ENCODE measurements around the gene DEPDC4. TPM values are rescaled to one million over a fixed set of nuclear protein-coding genes. Genes with fewer than 3 reads are reported as not detected.
"Not testable (repeated sequence)": the region's sequence is repeated elsewhere in the genome, so short reads cannot be mapped to it uniquely, and the experiment has no call there.

The DEPDC4 gene
- total RNA-seq (1 to 10 TPM; 5.0 to 8.0 TPM), polyA plus RNA-seq (ENCODE audit: insufficient read depth, low read depth, low replicate concordance) (6.7 TPM)
- long read RNA-seq, donor 1: 0 reads
- long read RNA-seq, donor 2: 0 reads

DNA sequence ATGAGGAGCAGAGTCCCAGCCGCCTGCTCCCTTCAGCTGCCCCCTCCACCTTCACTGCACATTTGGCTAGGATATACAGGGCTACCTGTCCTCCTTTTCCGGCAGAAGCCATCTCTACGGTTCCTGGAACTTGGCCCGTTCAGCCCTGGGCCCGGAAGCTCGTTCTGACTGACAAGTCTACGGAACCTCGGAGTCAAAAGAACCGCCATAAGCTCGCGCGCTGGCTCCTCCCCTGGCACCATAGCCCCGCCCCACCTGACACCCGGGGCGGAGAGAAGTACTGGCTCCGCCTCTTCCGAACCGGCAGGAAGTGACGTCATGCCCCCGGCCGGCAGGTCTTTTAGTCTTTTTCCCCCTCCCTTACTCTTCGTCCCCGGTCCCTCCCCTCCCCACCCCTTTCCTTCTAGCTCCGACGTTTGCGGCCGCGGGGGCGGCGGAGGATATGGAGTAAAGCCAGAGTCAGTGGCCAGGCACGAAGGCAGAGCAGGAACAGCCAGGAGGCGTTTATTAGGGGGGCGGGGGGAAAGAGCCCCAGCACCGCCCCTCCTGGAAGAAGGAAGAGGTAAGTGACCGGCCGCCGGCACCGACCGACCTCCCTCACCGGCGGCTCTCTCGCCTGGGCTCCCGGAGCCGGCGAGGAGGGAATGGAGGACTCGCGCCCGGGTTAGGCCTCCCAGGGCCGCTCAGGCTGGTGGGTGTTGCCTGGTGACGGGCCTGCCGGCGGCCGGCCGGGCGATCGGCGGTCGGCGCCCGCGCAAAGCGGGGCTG lies at the start of gene DEPDC4, which contains the start of gene SCYL2:
TSS of gene DEPDC4 (minus strand) at position 245 of the 768 bp plus-strand sequence. CDS start at position 242, 3 bp downstream.
TSS of gene SCYL2 (plus strand) at position 343 of the 768 bp plus-strand sequence. CDS start 15,794 bp downstream, outside the sequence.
- intact Hi-C loops (cut with DNase I; ENCODE audit: low total_unique reads): no loop called here
- TF ChIP-seq POLR2A (IDR thresholded peaks at IDR 0.05): no peak

GRCh38 chr12:100311317-100311716 lies 44.4 kb upstream of the DEPDC4 start:
- no peaks in the 10 kb centered on the region for H3K9me3 ChIP-seq
- DNase-seq: no peak
- no peaks in the 10 kb centered on the region for H3K4me1 ChIP-seq
- 91 to 96% methylated on average over 1 of the region's 1 CpG for WGBS, 2 donors
- no peak overlapping the region for H3K4me3 ChIP-seq
- no peaks in the 10 kb centered on the region for H3K27me3 ChIP-seq
- no peak overlapping the region for H3K27ac ChIP-seq
- intact Hi-C loops (cut with DNase I; ENCODE audit: low total_unique reads): no loop called here
- TF ChIP-seq POLR2A (IDR thresholded peaks at IDR 0.05): no peak
- TF ChIP-seq CTCF (IDR thresholded peaks at IDR 0.05): no peak
- no peaks in the 10 kb centered on the region for H3K36me3 ChIP-seq (ENCODE audit: low read depth, missing control alignments)

More for the DNA sequence above, at the start of gene DEPDC4, which contains the start of gene SCYL2:
- Histone ChIP-seq H3K4me3 (peak within 1 kb of the TSS; percentile 91 to 92), H3K4me1 (no peaks in the 10 kb centered on the region), H3K27ac (peak within 1 kb of the TSS; percentile 96 to 98), H3K27me3 (no peaks in the 10 kb centered on the region), H3K36me3 (ENCODE audit: low read depth, missing control alignments) (no peaks in the 10 kb centered on the region), H3K9me3 (no peaks in the 10 kb centered on the region)
- WGBS, 2 donors: 0% methylated on average over 28 to 43 of the region's 62 CpGs
- peak; percentile 98 for DNase-seq

- DNase-seq; H3K4me1 ChIP-seq; H3K27ac ChIP-seq; H3K9me3 ChIP-seq; H3K27me3 ChIP-seq; intact Hi-C loops (cut with DNase I; ENCODE audit: low total_unique reads); H3K4me3 ChIP-seq; H3K36me3 ChIP-seq (ENCODE audit: low read depth, missing control alignments): not testable (repeated sequence)
- WGBS, 2 donors: 85% methylated on average over 5 of the region's 5 CpGs
These were observed 41.3 kb upstream of the DEPDC4 start for GRCh38 chr12:100308138-100308537.

- H3K4me3 ChIP-seq; H3K36me3 ChIP-seq (ENCODE audit: low read depth, missing control alignments); DNase-seq; H3K4me1 ChIP-seq; H3K9me3 ChIP-seq; intact Hi-C loops (cut with DNase I; ENCODE audit: low total_unique reads); H3K27me3 ChIP-seq; H3K27ac ChIP-seq: not testable (repeated sequence)
- WGBS, 2 donors: 96 to 98% methylated on average over 7 of the region's 7 CpGs
These were observed 37.5 kb upstream of the DEPDC4 start for GRCh38 chr12:100304334-100304733.

- no peaks in the 10 kb centered on the region for H3K9me3 ChIP-seq
- TF ChIP-seq POLR2A (IDR thresholded peaks at IDR 0.05): no peak
- TF ChIP-seq CTCF (IDR thresholded peaks at IDR 0.05): no peak
- no peak overlapping the region for H3K4me3 ChIP-seq
- DNase-seq: no peak
- intact Hi-C loops (cut with DNase I; ENCODE audit: low total_unique reads): no loop called here
- no peak overlapping the region for H3K27ac ChIP-seq
- no peaks in the 10 kb centered on the region for H3K36me3 ChIP-seq (ENCODE audit: low read depth, missing control alignments)
- 87 to 100% methylated on average over 2 to 4 of the region's 4 CpGs for WGBS, 2 donors
- no peaks in the 10 kb centered on the region for H3K27me3 ChIP-seq
- H3K4me1 ChIP-seq: no peaks in the 10 kb centered on the region
These were observed 37.0 kb upstream of the DEPDC4 start for GRCh38 chr12:100303831-100304230.

DNA sequence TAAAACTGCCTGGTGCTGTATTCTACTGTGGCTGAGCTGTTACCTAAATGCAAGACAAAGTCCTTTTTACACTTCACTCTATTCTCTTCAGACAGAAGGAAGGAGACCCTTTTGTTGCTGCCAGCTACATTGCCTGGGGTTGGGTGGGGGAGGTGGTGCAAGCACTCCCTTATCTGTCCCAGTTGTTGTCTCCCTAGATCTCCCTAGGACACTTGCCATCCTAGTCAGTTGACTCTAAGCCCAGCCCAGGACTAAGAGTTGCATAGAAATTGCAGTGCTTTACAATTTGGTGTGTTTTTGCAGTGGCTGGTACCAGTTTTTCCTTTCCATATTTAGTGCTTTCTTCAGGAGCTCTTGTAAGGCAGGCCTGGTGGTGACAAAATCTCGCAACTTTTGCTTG lies 35.2 kb upstream of the DEPDC4 start:
- intact Hi-C loops (cut with DNase I; ENCODE audit: low total_unique reads): no loop called here
- Histone ChIP-seq H3K9me3 (no peaks in the 10 kb centered on the region), H3K27me3 (no peaks in the 10 kb centered on the region), H3K27ac (no peak overlapping the region), H3K4me1 (no peaks in the 10 kb centered on the region), H3K4me3 (no peak overlapping the region), H3K36me3 (ENCODE audit: low read depth, missing control alignments) (no peaks in the 10 kb centered on the region)
- WGBS, 2 donors: 88 to 100% methylated on average over 1 of the region's 1 CpG
- DNase-seq: no peak
- no peak for TF ChIP-seq POLR2A (IDR thresholded peaks at IDR 0.05)
